ENCODE data around the gene OR2T12. TPM values are rescaled to one million over a fixed set of nuclear protein-coding genes. Genes with fewer than 3 reads are reported as not detected.
"Not testable (repeated sequence)": the region's sequence is repeated elsewhere in the genome, so short reads cannot be mapped to it uniquely, and the experiment has no call there.

Gene OR2T12, protein sequence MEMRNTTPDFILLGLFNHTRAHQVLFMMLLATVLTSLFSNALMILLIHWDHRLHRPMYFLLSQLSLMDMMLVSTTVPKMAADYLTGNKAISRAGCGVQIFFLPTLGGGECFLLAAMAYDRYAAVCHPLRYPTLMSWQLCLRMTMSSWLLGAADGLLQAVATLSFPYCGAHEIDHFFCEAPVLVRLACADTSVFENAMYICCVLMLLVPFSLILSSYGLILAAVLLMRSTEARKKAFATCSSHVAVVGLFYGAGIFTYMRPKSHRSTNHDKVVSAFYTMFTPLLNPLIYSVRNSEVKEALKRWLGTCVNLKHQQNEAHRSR
- not detected in 2 replicates for total RNA-seq

DNA sequence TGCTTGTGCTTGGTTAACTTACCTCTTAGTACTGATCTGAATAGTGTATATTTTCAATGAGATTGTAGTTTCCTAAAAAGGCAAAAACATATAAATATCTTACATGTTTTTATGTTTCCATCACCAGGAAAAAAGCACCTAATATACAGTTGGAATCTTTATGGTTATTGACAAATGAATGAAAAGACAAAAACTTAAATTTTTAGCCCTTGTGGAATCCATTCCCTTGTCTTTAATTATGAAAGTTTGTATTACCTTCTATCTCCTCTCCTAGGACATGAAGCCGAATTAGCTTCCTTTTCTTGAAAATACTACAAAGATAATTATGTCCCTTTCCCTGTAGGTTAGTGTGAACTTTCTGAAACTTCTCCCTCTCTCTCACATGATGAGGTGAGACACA is at the start of gene OR2T12:
OR2T12 (minus strand) TSS at position 101 of the 400 bp plus-strand sequence. CDS start 7,846 bp downstream, outside the sequence.
- intact Hi-C loops (cut with micrococcal nuclease), result no loop called here

DNA sequence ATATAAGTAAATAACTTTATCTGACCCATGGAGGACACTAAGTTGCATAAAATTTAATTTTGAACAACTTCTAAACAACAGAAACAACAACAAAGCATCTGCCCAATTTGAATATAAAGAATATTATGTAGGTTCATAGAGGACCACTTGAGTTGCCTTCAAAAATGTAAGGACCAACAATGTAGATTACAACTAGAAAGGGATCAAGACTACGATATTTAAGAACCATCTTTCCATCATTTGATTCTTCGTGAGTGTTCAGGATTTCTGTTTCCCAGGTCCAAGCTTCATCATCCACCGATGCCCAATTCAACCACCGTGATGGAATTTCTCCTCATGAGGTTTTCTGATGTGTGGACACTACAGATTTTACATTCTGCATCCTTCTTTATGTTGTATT is 45.3 kb upstream of the OR2T12 start, which contains the start of gene OR14C36:
OR14C36 (plus strand) TSS at position 301 of the 400 bp plus-strand sequence; CDS start at position 301, 0 bp downstream.
- intact Hi-C loops (cut with micrococcal nuclease), result no loop called here

- intact Hi-C loops (cut with micrococcal nuclease), result no loop called here
Measured at GRCh38 chr1:248343451-248343850, 40.2 kb upstream of the OR2T12 start.

GRCh38 chr1:248324468-248324867 is 21.2 kb upstream of the OR2T12 start, which contains the start of gene OR2M7:
Gene OR2M7 (minus strand): TSS chr1:248324568. CDS start chr1:248324568, 0 bp downstream.
- intact Hi-C loops (cut with micrococcal nuclease), result no loop called here

DNA sequence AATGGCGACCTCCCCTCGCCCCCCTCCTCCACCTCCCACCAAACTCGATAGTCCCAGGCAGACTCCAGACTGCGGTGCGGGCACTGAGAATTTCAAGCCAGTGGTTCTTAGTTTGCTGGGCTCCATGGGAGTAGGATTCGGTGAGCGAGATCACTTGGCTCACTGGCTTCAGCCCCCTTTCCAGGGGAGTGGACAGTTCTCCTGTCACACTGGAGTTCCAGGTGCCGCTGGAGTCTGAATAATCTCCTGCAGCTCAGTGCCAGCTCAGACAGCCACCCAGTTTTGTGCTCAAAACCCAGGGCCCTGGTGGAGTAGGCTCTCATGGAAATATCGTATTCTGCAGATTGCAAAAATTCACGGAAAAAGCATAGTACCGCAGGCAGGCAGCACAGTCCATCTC is 13.6 kb upstream of the OR2T12 start:
- intact Hi-C loops (cut with micrococcal nuclease), result no loop called here

DNA sequence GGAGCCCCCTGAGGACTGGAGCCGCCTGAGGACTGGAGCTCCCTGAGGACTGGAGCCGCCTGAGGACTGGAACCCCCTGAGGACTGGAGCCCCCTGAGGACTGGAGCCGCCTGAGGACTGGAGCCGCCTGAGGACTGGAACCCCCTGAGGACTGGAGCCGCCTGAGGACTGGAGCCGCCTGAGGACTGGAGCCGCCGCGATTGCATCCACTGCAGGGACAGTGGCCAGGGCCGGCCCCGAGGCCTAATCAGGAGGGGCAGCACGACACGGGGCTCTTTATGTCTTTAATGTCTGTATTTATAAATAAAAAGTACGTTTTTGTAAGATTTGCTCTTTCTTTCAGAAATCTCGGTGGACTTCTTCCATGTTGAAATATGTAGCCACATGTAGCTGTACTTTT is 3.5 kb upstream of the OR2T12 start:
- intact Hi-C loops (cut with micrococcal nuclease), result not testable (repeated sequence)

GRCh38 chr1:248306103-248306502 is 2.9 kb upstream of the OR2T12 start:
- intact Hi-C loops (cut with micrococcal nuclease), result no loop called here

DNA sequence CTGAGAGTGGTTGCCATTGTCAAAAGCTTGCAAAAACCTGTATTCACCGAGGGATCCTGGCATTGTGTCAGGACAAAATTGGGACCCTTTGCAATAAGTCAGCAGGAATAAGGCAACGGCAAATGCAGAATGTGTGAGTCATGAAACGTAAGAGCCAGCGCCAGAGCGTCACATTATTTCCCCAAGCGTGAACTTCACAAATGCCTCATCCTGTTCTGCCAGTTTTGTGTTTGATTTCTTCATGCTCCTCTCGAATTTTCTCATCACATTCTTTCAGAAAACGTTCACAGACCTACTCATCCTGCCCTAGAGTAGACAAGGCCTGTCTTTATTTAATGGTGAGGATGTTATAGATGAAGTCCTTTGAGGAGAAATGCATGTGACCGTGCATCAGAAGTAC is 2.4 kb upstream of the OR2T12 start:
- intact Hi-C loops (cut with micrococcal nuclease), result not testable (repeated sequence)

DNA sequence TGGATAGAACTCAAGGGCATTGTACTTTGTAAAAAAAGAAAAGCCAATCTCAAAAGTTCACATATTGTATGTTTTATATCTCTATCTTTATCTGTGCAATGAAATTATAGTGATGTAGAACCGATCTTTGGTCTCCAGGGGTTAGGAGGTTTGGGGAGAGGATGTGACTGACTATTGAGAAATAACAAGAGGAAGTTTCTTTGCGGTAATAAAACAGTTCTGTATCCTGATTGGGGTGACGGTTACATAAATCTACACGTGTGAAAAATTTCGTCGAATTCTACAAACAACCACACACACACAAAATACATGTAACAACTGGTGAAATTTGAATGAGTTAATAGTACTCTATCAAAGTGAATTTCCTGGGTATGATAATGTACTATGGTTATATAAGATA is 14.8 kb downstream of the OR2T12 start:
- intact Hi-C loops (cut with micrococcal nuclease), result no loop called here

- intact Hi-C loops (cut with micrococcal nuclease), result no loop called here
Measured at GRCh38 chr1:248277876-248278275, 25.3 kb downstream of the OR2T12 start, which contains the start of gene OR2T33. Gene OR2T33 (minus strand): TSS chr1:248277976. CDS start chr1:248273814, 4,162 bp downstream.

GRCh38 chr1:248273225-248273624 is 30.0 kb downstream of the OR2T12 start:
- intact Hi-C loops (cut with micrococcal nuclease), result not testable (repeated sequence)

DNA sequence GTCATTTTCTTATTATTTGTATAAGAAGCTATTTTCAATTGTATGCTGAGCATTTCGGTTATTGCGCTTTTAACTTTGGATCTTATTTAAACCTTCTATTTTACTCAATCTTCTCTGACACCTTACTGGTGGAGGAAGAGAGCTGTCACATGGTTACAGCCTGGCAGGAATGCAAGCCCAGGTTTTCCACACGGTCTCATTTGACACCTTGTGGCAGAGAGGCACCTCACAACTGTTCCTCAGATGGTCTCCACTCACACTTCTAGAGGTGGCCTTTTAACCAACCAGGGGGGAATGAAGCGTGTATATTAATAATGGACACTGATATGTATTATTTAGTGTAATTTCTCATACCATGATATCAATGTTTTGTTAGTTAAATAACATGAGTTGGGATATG is 35.0 kb downstream of the OR2T12 start:
- intact Hi-C loops (cut with micrococcal nuclease), result no loop called here

- intact Hi-C loops (cut with micrococcal nuclease), result not testable (repeated sequence)
Measured at GRCh38 chr1:248259309-248259708, 43.9 kb downstream of the OR2T12 start.

GRCh38 chr1:248243204-248243603 is 60.0 kb downstream of the OR2T12 start:
- intact Hi-C loops (cut with micrococcal nuclease), result loop anchor here (10.0 kb wide), 1 partner anchor 442 kb away; no protein-coding TSS in a partner anchor

Other genes starting within 250 kb of the OR2T12 start
- not detected in 2 replicates for gene OR2L13, start 208.2 kb downstream of the OR2T12 start, total RNA-seq
- not detected in 2 replicates for gene OR2M5, start 158.3 kb downstream of the OR2T12 start, total RNA-seq
- gene OR2M2, start 128.6 kb downstream of the OR2T12 start, total RNA-seq, result not detected in 2 replicates
- not detected in 2 replicates for gene OR2M3, start 106.2 kb downstream of the OR2T12 start, total RNA-seq
- gene OR2M4, start 72.0 kb downstream of the OR2T12 start, total RNA-seq, result not detected in 2 replicates
- not detected in 2 replicates for gene OR2T33, start 25.4 kb downstream of the OR2T12 start, total RNA-seq
- gene OR2M7, start 21.1 kb upstream of the OR2T12 start, total RNA-seq, result not detected in 2 replicates
- not detected in 2 replicates for gene OR14C36, start 45.4 kb upstream of the OR2T12 start, total RNA-seq
- not detected in 2 replicates for gene OR2T4, start 58.2 kb upstream of the OR2T12 start, total RNA-seq
- gene OR2T6, start 72.3 kb upstream of the OR2T12 start, total RNA-seq, result not detected in 2 replicates
- not detected in 2 replicates for gene OR2T1, start 99.6 kb upstream of the OR2T12 start, total RNA-seq
- not detected in 2 replicates for gene OR2T2, start 142.2 kb upstream of the OR2T12 start, total RNA-seq
- not detected in 2 replicates for gene OR2T3, start 169.9 kb upstream of the OR2T12 start, total RNA-seq
- not detected in 2 replicates for gene OR2T5, start 185.2 kb upstream of the OR2T12 start, total RNA-seq
- gene OR2G6, start 204.6 kb upstream of the OR2T12 start, total RNA-seq, result not detected in 2 replicates